Tibial artery (tissue), 4 donors: Measurements from ENCODE around the gene CNTNAP2.
"Not testable (repeated sequence)": the region's sequence is repeated elsewhere in the genome, so short reads cannot be mapped to it uniquely, and the experiment has no call there.

ENCODE experiments used
- DNase-seq, 2 donors: peaks; one replicate each; pipeline ENCODE4 v3.0.0-alpha.2; 2019
- H3K27ac ChIP-seq, 2 donors: fragments of 200-600 bp; sonication (generic) in 1 of 2; 1 replicate in 1 of 2; 2 replicates in 1 of 2; pipeline ENCODE4 v1.5.1; 2018 to 2019; ENCODE audit warnings: mild to moderate bottlenecking in 1 of 2
- H3K27me3 ChIP-seq, 2 donors: fragments of 200-600 bp; sonication (generic) in 1 of 2; one replicate each; pipeline versions ENCODE4 v1.5.1 to v1.6.0; 2016 to 2019
- H3K36me3 ChIP-seq, 3 donors: fragments of 200-600 bp; sonication (generic) in 2 of 3; one replicate each; pipeline ENCODE4 v1.5.1; 2016 to 2019; ENCODE audit warnings: mild to moderate bottlenecking in 2 of 3
- H3K4me1 ChIP-seq, 4 donors: fragments of 200-600 bp; sonication (generic) in 2 of 4; 1 replicate in 3 of 4; 2 replicates in 1 of 4; pipeline ENCODE4 v1.5.1; 2016 to 2019
- H3K4me3 ChIP-seq, 2 donors: fragments of 200-600 bp; sonication (generic) in 1 of 2; 1 replicate in 1 of 2; 2 replicates in 1 of 2; pipeline ENCODE4 v1.5.1; 2018 to 2019; ENCODE audit warnings: mild to moderate bottlenecking in 2 of 2
- H3K9me3 ChIP-seq, 3 donors: fragments of 200-600 bp; sonication (generic) in 1 of 3; one replicate each; pipeline ENCODE4 v1.5.1; 2016 to 2019
- intact Hi-C: fragments of 100-400 bp; cut with DNase I; formaldehyde crosslinking; loops from one replicate; pipeline ENCODE4 v1.15.0; 2023; ENCODE audit warnings: low total_unique reads
- TF ChIP-seq, protein P1 (sequence below), 2 experiments: fragments of 200-600 bp in 1 of 2; fragments of 450-650 bp in 1 of 2; IDR thresholded peaks; one replicate each; pipeline ENCODE4 v1.5.1; 2017 to 2019; ENCODE audit warnings: antibody characterized with exemption in 2 of 2, mild to moderate bottlenecking in 1 of 2, moderate library complexity in 1 of 2

The CNTNAP2 gene

DNA sequence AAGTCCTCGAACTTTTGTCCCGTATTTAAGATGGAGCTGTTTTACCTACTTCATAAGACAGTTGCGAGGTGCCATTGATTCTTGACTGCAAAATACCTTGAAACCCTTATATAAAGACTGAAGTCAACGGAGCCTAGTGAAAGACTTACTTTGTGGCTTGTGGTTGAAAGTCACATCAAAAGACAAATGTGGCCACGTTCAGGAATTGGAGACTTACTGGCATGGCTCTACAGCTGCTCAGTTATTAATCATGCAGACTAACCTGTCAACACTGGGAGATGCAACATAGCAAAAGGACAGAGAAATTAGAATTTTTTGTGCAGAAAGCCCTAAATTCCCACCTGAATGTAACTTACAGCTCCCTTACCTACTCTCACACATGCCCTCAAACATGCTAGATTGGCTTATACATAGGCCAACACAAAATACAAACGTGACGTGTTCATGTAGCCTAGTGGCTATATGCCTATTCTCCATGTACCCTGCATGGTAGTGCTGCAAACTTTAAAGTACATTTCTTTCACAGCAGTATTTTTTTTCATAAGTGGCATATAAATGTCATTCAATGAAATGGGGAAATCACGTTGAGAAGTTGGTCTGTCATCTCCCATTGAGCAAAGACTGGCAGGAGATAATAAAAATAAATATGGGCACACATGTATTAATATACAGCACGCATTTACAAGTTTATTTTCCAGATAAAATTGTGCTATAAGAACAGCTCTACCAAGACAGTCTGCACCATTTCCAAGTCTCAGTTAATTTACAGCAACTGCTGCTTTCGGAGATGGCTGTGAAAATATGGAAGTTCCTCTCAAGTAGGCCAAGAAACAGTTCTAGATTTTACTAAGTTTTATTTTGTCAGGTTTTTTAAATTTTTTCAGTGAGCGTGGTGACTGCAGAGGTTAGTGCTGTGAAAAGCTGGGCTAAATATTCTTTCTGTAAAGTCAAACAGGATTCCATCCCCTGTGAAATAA is 2303.5 kb downstream of the CNTNAP2 start:
- H3K9me3 ChIP-seq = no peaks in the 10 kb centered on the region
- H3K27me3 ChIP-seq = no peaks in the 10 kb centered on the region
- intact Hi-C loops = no loop called here
- TF ChIP-seq, protein P1, sequence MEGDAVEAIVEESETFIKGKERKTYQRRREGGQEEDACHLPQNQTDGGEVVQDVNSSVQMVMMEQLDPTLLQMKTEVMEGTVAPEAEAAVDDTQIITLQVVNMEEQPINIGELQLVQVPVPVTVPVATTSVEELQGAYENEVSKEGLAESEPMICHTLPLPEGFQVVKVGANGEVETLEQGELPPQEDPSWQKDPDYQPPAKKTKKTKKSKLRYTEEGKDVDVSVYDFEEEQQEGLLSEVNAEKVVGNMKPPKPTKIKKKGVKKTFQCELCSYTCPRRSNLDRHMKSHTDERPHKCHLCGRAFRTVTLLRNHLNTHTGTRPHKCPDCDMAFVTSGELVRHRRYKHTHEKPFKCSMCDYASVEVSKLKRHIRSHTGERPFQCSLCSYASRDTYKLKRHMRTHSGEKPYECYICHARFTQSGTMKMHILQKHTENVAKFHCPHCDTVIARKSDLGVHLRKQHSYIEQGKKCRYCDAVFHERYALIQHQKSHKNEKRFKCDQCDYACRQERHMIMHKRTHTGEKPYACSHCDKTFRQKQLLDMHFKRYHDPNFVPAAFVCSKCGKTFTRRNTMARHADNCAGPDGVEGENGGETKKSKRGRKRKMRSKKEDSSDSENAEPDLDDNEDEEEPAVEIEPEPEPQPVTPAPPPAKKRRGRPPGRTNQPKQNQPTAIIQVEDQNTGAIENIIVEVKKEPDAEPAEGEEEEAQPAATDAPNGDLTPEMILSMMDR (IDR thresholded peaks at IDR 0.05) = no peak
- H3K4me3 ChIP-seq = no peak overlapping the region
- no peaks in the 10 kb centered on the region for H3K36me3 ChIP-seq
- H3K4me1 ChIP-seq = no peaks in the 10 kb centered on the region
- no peak overlapping the region for H3K27ac ChIP-seq
- DNase-seq = no peak

DNA sequence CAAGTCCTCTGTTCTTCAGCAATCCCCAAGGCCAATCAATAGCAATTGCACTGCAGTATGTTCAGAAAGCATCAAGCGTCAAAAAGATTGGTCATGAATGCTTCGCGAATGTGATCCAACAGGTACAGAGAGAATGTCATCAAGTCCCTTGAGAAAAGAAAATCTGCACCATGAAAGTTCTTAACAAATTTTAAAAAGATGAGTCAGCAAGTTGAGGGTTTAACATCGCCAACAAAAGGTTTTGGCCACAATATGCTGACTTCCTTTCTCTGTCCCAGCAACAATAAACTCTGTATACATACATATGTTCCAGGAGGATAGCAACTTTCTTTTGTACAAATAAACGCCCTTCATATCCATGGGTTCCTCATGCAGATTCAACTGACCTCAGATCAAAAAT is 2305.4 kb downstream of the CNTNAP2 start:
- H3K36me3 ChIP-seq = no peaks in the 10 kb centered on the region
- no peak for DNase-seq
- intact Hi-C loops = no loop called here
- no peaks in the 10 kb centered on the region for H3K9me3 ChIP-seq
- H3K4me3 ChIP-seq = no peak overlapping the region
- H3K27me3 ChIP-seq = no peaks in the 10 kb centered on the region
- H3K27ac ChIP-seq = no peak overlapping the region
- TF ChIP-seq, protein P1 (IDR thresholded peaks at IDR 0.05) = no peak
- H3K4me1 ChIP-seq = no peaks in the 10 kb centered on the region

DNA sequence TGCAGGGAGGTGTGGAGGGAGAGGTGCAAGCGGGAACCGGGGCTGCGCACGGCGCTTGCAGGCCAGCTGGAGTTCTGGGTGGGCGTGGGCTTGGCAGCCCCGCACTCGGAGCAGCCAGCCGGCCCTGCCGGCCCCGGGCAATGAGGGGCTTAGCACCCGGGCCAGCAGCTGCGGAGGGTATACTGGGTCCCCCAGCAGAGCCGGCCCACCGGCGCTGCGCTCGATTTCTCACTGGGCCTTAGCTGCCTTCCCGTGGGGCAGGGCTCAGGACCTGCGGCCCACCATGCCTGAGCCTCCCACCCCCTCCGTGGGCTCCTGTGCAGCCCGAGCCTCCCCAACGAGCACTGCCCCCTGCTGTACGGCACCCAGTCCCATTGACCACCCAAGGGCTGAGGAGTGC is 2309.8 kb downstream of the CNTNAP2 start:
- DNase-seq, H3K4me1 ChIP-seq, H3K4me3 ChIP-seq, H3K27ac ChIP-seq, H3K36me3 ChIP-seq, intact Hi-C loops, H3K27me3 ChIP-seq, H3K9me3 ChIP-seq: not testable (repeated sequence)

DNA sequence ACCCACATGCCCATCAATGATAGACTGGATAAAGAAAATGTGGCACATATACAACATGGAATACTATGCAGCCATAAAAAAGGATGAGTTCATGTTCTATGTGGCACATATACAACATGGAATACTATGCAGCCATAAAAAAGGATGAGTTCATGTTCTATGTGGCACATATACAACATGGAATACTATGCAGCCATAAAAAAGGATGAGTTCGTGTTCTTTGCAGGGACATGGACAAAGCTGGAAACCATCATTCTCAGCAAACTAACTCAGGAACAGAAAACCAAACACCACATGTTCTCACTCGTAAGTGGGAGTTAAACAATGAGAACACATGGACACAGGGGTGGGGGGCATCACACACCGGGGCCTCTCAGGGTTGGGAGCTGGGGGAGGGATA is 2314.1 kb downstream of the CNTNAP2 start:
- H3K9me3 ChIP-seq, H3K4me3 ChIP-seq, H3K36me3 ChIP-seq, H3K4me1 ChIP-seq, H3K27ac ChIP-seq, DNase-seq, intact Hi-C loops, H3K27me3 ChIP-seq: not testable (repeated sequence)

DNA sequence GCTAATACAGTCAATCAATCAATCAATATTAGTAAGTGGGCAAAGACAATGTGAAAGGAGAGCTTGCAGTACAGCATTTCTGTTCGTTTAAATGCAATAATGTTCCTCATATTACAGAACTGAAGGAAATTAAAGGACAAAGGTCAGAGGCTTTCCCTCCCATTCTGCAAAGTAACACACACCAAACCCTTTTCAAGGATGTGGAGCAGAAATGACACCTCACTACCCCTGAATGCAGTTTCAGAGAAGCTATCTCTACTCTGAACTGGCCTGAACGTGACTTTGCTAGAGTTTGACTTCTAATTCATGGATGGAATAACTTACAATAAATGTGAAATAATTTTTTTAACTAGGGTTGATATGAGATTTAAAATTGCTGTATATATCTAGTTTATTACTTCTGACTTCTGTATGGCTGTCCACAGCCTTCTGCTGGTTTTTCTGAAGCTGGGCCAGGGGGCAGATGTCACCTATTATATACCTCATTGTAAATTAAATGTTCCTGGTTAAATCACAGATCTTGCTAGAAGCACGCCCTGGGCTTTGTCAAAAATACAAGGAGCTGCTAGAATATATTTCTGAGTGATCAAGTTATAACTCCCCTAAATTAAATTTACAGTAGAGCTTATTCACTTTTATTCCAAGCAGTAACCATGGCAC is 2317.1 kb downstream of the CNTNAP2 start:
- Histone ChIP-seq H3K4me1 (no peaks in the 10 kb centered on the region), H3K27ac (no peak overlapping the region), H3K9me3 (peaks cover 0 to 7% (median 0%) of the 10 kb centered on the region in 3 donors), H3K36me3 (no peaks in the 10 kb centered on the region), H3K4me3 (no peak overlapping the region), H3K27me3 (no peaks in the 10 kb centered on the region)
- no peak for DNase-seq
- TF ChIP-seq, protein P1 (IDR thresholded peaks at IDR 0.05) = no peak
- intact Hi-C loops = no loop called here

DNA sequence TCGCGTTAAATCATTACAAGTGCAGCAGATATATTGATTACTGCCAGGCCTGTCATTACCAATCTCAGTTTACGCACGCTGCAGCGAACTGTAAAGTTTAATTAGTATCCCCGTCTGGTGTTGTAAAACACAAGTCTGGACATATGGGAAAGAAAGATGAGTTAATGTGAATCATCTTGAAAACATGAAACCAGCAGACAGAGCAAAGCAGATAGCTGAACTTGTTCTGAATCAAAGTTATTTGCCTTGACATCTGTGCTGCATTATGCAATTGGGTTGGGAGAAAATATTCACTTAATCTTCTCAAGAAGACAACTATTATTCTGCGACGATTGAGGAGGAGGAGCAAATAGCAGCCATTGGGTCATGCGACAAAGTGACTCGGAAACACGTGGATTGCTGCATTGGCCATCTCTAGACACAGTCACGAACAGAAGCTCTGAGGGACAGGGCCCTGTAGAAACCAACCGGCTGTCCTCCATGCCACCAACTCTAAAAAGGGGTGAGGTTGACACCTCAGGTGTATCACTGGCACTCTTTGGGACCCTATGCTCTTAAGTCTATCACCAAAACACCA is 2317.7 kb downstream of the CNTNAP2 start:
- Histone ChIP-seq H3K9me3 (peaks cover 0 to 7% (median 0%) of the 10 kb centered on the region in 3 donors), H3K4me1 (no peaks in the 10 kb centered on the region), H3K4me3 (no peak overlapping the region), H3K27me3 (no peaks in the 10 kb centered on the region), H3K27ac (no peak overlapping the region), H3K36me3 (no peaks in the 10 kb centered on the region)
- DNase-seq = no peak
- intact Hi-C loops = no loop called here
- TF ChIP-seq, protein P1 (IDR thresholded peaks at IDR 0.05) = no peak
